ENCODE data around the gene VPS35. TPM values are rescaled to one million over a fixed set of nuclear protein-coding genes. Genes with fewer than 3 reads are reported as not detected.

VPS35 gene
- total RNA-seq, 1 donor from 2014 or later, result 105 TPM

GRCh38 chr16:46651305-46651704 is 37.7 kb downstream of the VPS35 start:
- Mint-ChIP-seq H3K9me3 (ENCODE audit: low read depth) (no peaks in the 10 kb centered on the region), H3K27me3 (ENCODE audit: low read depth) (no peaks in the 10 kb centered on the region), H3K4me3 (ENCODE audit: unreplicated experiment) (no peak overlapping the region), H3K36me3 (ENCODE audit: low read depth) (no peaks in the 10 kb centered on the region), H3K4me1 (ENCODE audit: low read depth) (no peaks in the 10 kb centered on the region), H3K27ac (ENCODE audit: unreplicated experiment) (no peak overlapping the region)
- no peak for DNase-seq (ENCODE audit: low spot score)
- no peak for TF ChIP-seq CTCF (IDR thresholded peaks at IDR 0.05)

GRCh38 chr16:46650254-46650623 is 38.7 kb downstream of the VPS35 start:
- no peaks in the 10 kb centered on the region for H3K36me3 Mint-ChIP-seq (ENCODE audit: low read depth)
- TF ChIP-seq CTCF (IDR thresholded peaks at IDR 0.05), result no peak
- peaks cover 2% of the 10 kb centered on the region for H3K9me3 Mint-ChIP-seq (ENCODE audit: low read depth)
- no peaks in the 10 kb centered on the region for H3K27me3 Mint-ChIP-seq (ENCODE audit: low read depth)
- H3K27ac Mint-ChIP-seq (ENCODE audit: unreplicated experiment), result no peak overlapping the region
- H3K4me1 Mint-ChIP-seq (ENCODE audit: low read depth), result no peaks in the 10 kb centered on the region
- no peak overlapping the region for H3K4me3 Mint-ChIP-seq (ENCODE audit: unreplicated experiment)
- DNase-seq (ENCODE audit: low spot score), result no peak

- Mint-ChIP-seq H3K27me3 (ENCODE audit: low read depth) (no peaks in the 10 kb centered on the region), H3K4me3 (ENCODE audit: unreplicated experiment) (no peak overlapping the region), H3K4me1 (ENCODE audit: low read depth) (no peaks in the 10 kb centered on the region), H3K9me3 (ENCODE audit: low read depth) (peaks cover 7% of the 10 kb centered on the region), H3K27ac (ENCODE audit: unreplicated experiment) (no peak overlapping the region), H3K36me3 (ENCODE audit: low read depth) (peaks cover 3% of the 10 kb centered on the region)
- no peak for DNase-seq (ENCODE audit: low spot score)
- TF ChIP-seq CTCF (IDR thresholded peaks at IDR 0.05), result no peak
Measured at GRCh38 chr16:46649588-46650253, 39.3 kb downstream of the VPS35 start.

- peaks cover 12% of the 10 kb centered on the region for H3K36me3 Mint-ChIP-seq (ENCODE audit: low read depth)
- no peak overlapping the region for H3K27ac Mint-ChIP-seq (ENCODE audit: unreplicated experiment)
- no peak overlapping the region for H3K4me3 Mint-ChIP-seq (ENCODE audit: unreplicated experiment)
- peak; percentile 14 for TF ChIP-seq CTCF (IDR thresholded peaks at IDR 0.05)
- no peak for DNase-seq (ENCODE audit: low spot score)
- no peaks in the 10 kb centered on the region for H3K27me3 Mint-ChIP-seq (ENCODE audit: low read depth)
- peaks cover 18% of the 10 kb centered on the region for H3K9me3 Mint-ChIP-seq (ENCODE audit: low read depth)
- H3K4me1 Mint-ChIP-seq (ENCODE audit: low read depth), result no peaks in the 10 kb centered on the region
Measured at GRCh38 chr16:46648656-46649055, 40.3 kb downstream of the VPS35 start.

- H3K36me3 Mint-ChIP-seq (ENCODE audit: low read depth), result peaks cover 11% of the 10 kb centered on the region
- no peak overlapping the region for H3K4me3 Mint-ChIP-seq (ENCODE audit: unreplicated experiment)
- peaks cover 11% of the 10 kb centered on the region for H3K9me3 Mint-ChIP-seq (ENCODE audit: low read depth)
- no peak overlapping the region for H3K27ac Mint-ChIP-seq (ENCODE audit: unreplicated experiment)
- peaks cover 2% of the 10 kb centered on the region for H3K27me3 Mint-ChIP-seq (ENCODE audit: low read depth)
- TF ChIP-seq CTCF (IDR thresholded peaks at IDR 0.05), result no peak
- no peak for DNase-seq (ENCODE audit: low spot score)
- H3K4me1 Mint-ChIP-seq (ENCODE audit: low read depth), result no peaks in the 10 kb centered on the region
Measured at GRCh38 chr16:46638947-46639925, 49.7 kb downstream of the VPS35 start.
